GM21515 (cell line): ENCODE measurements around the gene KCNG4.
"Not testable (repeated sequence)": the region's sequence is repeated elsewhere in the genome, so short reads cannot be mapped to it uniquely, and the experiment has no call there.

ENCODE experiments used
- ATAC-seq: cut with Tn5 transposase; IDR thresholded peaks from one replicate; pipeline ENCODE4 v1.9.1; 2021; ENCODE audit not compliant: unreplicated experiment

The KCNG4 gene

GRCh38 chr16:84237994-84238750, 1.6 kb downstream of the KCNG4 start:
- no peak for ATAC-seq

GRCh38 chr16:84236671-84237070, 3.1 kb downstream of the KCNG4 start:
- ATAC-seq: no peak

GRCh38 chr16:84234321-84235241, 5.2 kb downstream of the KCNG4 start:
- no peak for ATAC-seq

- ATAC-seq: no peak
Observed at GRCh38 chr16:84233748-84234147, 6.1 kb downstream of the KCNG4 start.

GRCh38 chr16:84232969-84233368, 6.8 kb downstream of the KCNG4 start:
- ATAC-seq: no peak

- ATAC-seq: no peak
Observed at GRCh38 chr16:84232060-84232459, 7.8 kb downstream of the KCNG4 start.

GRCh38 chr16:84229471-84229870, 10.3 kb downstream of the KCNG4 start:
- ATAC-seq: no peak

GRCh38 chr16:84228256-84228838, 11.5 kb downstream of the KCNG4 start:
- no peak for ATAC-seq

GRCh38 chr16:84227548-84227947, 12.3 kb downstream of the KCNG4 start:
- no peak for ATAC-seq

GRCh38 chr16:84226026-84226425, 13.8 kb downstream of the KCNG4 start:
- ATAC-seq: no peak

GRCh38 chr16:84225571-84225970, 14.2 kb downstream of the KCNG4 start:
- ATAC-seq: no peak

- ATAC-seq: no peak
Observed at GRCh38 chr16:84225126-84225525, 14.7 kb downstream of the KCNG4 start.

- no peak for ATAC-seq
Observed at GRCh38 chr16:84224554-84224953, 15.3 kb downstream of the KCNG4 start.

- no peak for ATAC-seq
Observed at GRCh38 chr16:84223456-84223855, 16.4 kb downstream of the KCNG4 start.

GRCh38 chr16:84220851-84221250, 19.0 kb downstream of the KCNG4 start:
- ATAC-seq: no peak

GRCh38 chr16:84218956-84219355, 20.9 kb downstream of the KCNG4 start:
- ATAC-seq: no peak

- no peak for ATAC-seq
Observed at GRCh38 chr16:84218176-84218823, 21.5 kb downstream of the KCNG4 start.

GRCh38 chr16:84216144-84216543, 23.7 kb downstream of the KCNG4 start:
- ATAC-seq: not testable (repeated sequence)

- ATAC-seq: no peak
Observed at GRCh38 chr16:84215531-84215930, 24.3 kb downstream of the KCNG4 start.

GRCh38 chr16:84214451-84215066, 25.3 kb downstream of the KCNG4 start:
- ATAC-seq: no peak

GRCh38 chr16:84212631-84213030, 27.2 kb downstream of the KCNG4 start:
- ATAC-seq: no peak
